HEK293 (cell line): ENCODE results near the gene ATG4A.

Experiments used
- CTCF ChIA-PET: fragments of 350-600 bp; formaldehyde crosslinking; extraction: SDS; loops from one replicate; lab custom pipeline; 2021; ENCODE audit warnings: antibody characterized with exemption; lab: Yijun Ruan, JAX
- POLR2A ChIA-PET: fragments of 300-600 bp; formaldehyde crosslinking; extraction: SDS; loops from one replicate; lab custom pipeline; 2020; ENCODE audit warnings: antibody characterized with exemption, inconsistent platforms; lab: Yijun Ruan, JAX
- H3K27ac ChIP-seq: fragments of 200-500 bp; sonication (Bioruptor generic); 2 replicates; pipeline ENCODE4 v1.5.1; 2014; ENCODE audit warnings: low read depth, low read length, control low read depth, inconsistent platforms; ENCODE audit errors: extremely low read depth
- H3K36me3 ChIP-seq, 2 experiments: fragments of 200-500 bp in 1 of 2; sonication (Bioruptor generic) in 1 of 2; 1 replicate in 1 of 2; 2 replicates in 1 of 2; pipeline ENCODE4 v1.5.1; 2014 to 2017; ENCODE audit warnings: inconsistent platforms in 2 of 2, low read length in 2 of 2; ENCODE audit not compliant: control insufficient read depth in 2 of 2, insufficient read depth in 1 of 2
- H3K4me1 ChIP-seq: fragments of 200-500 bp; sonication (Bioruptor generic); 2 replicates; pipeline ENCODE4 v1.5.1; 2014; ENCODE audit warnings: mild to moderate bottlenecking, low read length, inconsistent platforms; ENCODE audit not compliant: control insufficient read depth, insufficient read depth
- H3K4me3 ChIP-seq: 2 replicates; pipeline ENCODE4 v1.5.1; 2011; ENCODE audit warnings: low read depth, mild to moderate bottlenecking, control low read depth, low read length, moderate library complexity
- H3K9me3 ChIP-seq: fragments of 200-500 bp; sonication (Bioruptor generic); 2 replicates; pipeline ENCODE4 v1.5.1; 2014; ENCODE audit warnings: low read depth, low read length, inconsistent platforms; ENCODE audit not compliant: control insufficient read depth, insufficient read depth
- BCL11A ChIP-seq: fragments of 450-650 bp; formaldehyde crosslinking; IDR thresholded peaks from 2 replicates; pipeline ENCODE4 v1.5.1; 2016; ENCODE audit warnings: low read depth, missing biosample characterization, missing genetic modification characterization
- CTCF ChIP-seq: fragments of 450-650 bp; formaldehyde crosslinking; IDR thresholded peaks from 2 replicates; pipeline ENCODE4 v1.5.1; 2016; ENCODE audit warnings: missing biosample characterization, missing genetic modification characterization
- KLF16 ChIP-seq: fragments of 450-650 bp; formaldehyde crosslinking; IDR thresholded peaks from 2 replicates; pipeline ENCODE4 v1.5.1; 2017; ENCODE audit warnings: missing biosample characterization, missing genetic modification characterization
- KLF17 ChIP-seq: fragments of 450-650 bp; formaldehyde crosslinking; IDR thresholded peaks from 2 replicates; pipeline ENCODE4 v1.5.1; 2016; ENCODE audit warnings: missing biosample characterization, missing genetic modification characterization
- KLF9 ChIP-seq: fragments of 450-650 bp; formaldehyde crosslinking; IDR thresholded peaks from 2 replicates; pipeline ENCODE4 v1.5.1; 2016; ENCODE audit warnings: missing biosample characterization, missing genetic modification characterization, low read depth
- OSR2 ChIP-seq: fragments of 450-650 bp; formaldehyde crosslinking; IDR thresholded peaks from 2 replicates; pipeline ENCODE4 v1.5.1; 2016; ENCODE audit warnings: missing biosample characterization, missing genetic modification characterization
- SCRT1 ChIP-seq: fragments of 450-650 bp; formaldehyde crosslinking; IDR thresholded peaks from 2 replicates; pipeline ENCODE4 v1.5.1; 2016; ENCODE audit warnings: missing biosample characterization, missing genetic modification characterization, borderline replicate concordance
- SCRT2 ChIP-seq: fragments of 450-650 bp; formaldehyde crosslinking; IDR thresholded peaks from 2 replicates; pipeline ENCODE4 v1.5.1; 2016; ENCODE audit warnings: missing biosample characterization, missing genetic modification characterization
- TRIM28 ChIP-seq: IDR thresholded peaks from 2 replicates; pipeline ENCODE4 v1.6.1; 2011; ENCODE audit warnings: low read length, control low read depth, borderline replicate concordance
- ZBTB20 ChIP-seq: fragments of 450-650 bp; formaldehyde crosslinking; IDR thresholded peaks from 2 replicates; pipeline ENCODE4 v1.5.1; 2016; ENCODE audit warnings: missing biosample characterization, missing genetic modification characterization
- ZBTB26 ChIP-seq: fragments of 450-650 bp; formaldehyde crosslinking; optimal IDR thresholded peaks from 2 replicates; pipeline ENCODE3; 2016; ENCODE audit warnings: missing biosample characterization, mild to moderate bottlenecking, missing genetic modification characterization
- ZFP69B ChIP-seq: fragments of 450-650 bp; formaldehyde crosslinking; IDR thresholded peaks from 2 replicates; pipeline ENCODE4 v1.5.1; 2016; ENCODE audit warnings: missing biosample characterization, missing genetic modification characterization
- ZNF114 ChIP-seq: fragments of 450-650 bp; formaldehyde crosslinking; IDR thresholded peaks from 2 replicates; pipeline ENCODE4 v1.5.0; 2017; ENCODE audit warnings: missing biosample characterization, missing genetic modification characterization
- ZNF140 ChIP-seq: fragments of 450-650 bp; formaldehyde crosslinking; IDR thresholded peaks from 2 replicates; pipeline ENCODE4 v1.5.1; 2016; ENCODE audit warnings: missing biosample characterization, missing genetic modification characterization
- ZNF221 ChIP-seq: fragments of 450-650 bp; formaldehyde crosslinking; IDR thresholded peaks from 2 replicates; pipeline ENCODE4 v1.5.1; 2017; ENCODE audit warnings: missing biosample characterization, missing genetic modification characterization, borderline replicate concordance
- ZNF324 ChIP-seq: fragments of 450-650 bp; formaldehyde crosslinking; IDR thresholded peaks from 2 replicates; pipeline ENCODE4 v1.5.1; 2016; ENCODE audit warnings: missing biosample characterization, missing genetic modification characterization
- ZNF654 ChIP-seq: fragments of 450-650 bp; formaldehyde crosslinking; IDR thresholded peaks from 2 replicates; pipeline ENCODE4 v1.5.1; 2016; ENCODE audit warnings: low read depth, missing biosample characterization, missing genetic modification characterization
- ZNF692 ChIP-seq: fragments of 450-650 bp; formaldehyde crosslinking; IDR thresholded peaks from 2 replicates; pipeline ENCODE4 v1.5.1; 2016; ENCODE audit warnings: missing biosample characterization, missing genetic modification characterization
- ZNF76 ChIP-seq: fragments of 450-650 bp; formaldehyde crosslinking; IDR thresholded peaks from 2 replicates; pipeline ENCODE4; 2016; ENCODE audit warnings: low read depth, missing biosample characterization, missing genetic modification characterization, borderline replicate concordance

Gene ATG4A

GRCh38 chrX:108138814-108139702, 47.5 kb downstream of the ATG4A start:
- ChIA-PET POLR2A (no interaction called here), CTCF (interaction anchor here (0.7 to 1.8 kb wide), 8 partner anchors 9 to 165 kb away, joined by 3 to 8 read pairs (median 4); no protein-coding TSS in a partner anchor)
- Histone ChIP-seq H3K4me3 (no peak overlapping the region), H3K27ac (no peak overlapping the region), H3K9me3 (no peaks in the 10 kb centered on the region), H3K36me3 (peaks cover 0 to 49% of the 10 kb centered on the region in 2 experiments; a peak in 1 of 3 replicates)
- TF ChIP-seq SCRT2 (peak; percentile 67; the same call in 1 of the 2 replicates), KLF9 (tag by site-specific recombination) (0 out of 2 replicates have a peak, but pooled peaks have one; percentile 23), SCRT1 (tag by site-specific recombination) (peak; percentile 71; the same call in 1 of the 2 replicates), ZNF114 (tag by site-specific recombination) (no peak), ZNF654 (tag by site-specific recombination) (peak; percentile 24; the same call in 1 of the 2 replicates), ZNF76 (tag by site-specific recombination) (no peak), CTCF (tag by site-specific recombination) (0 out of 2 replicates have a peak, but pooled peaks have one; percentile 13), ZNF221 (tag by site-specific recombination) (no peak)
- TF ChIP-seq, all 188 proteins: peak for 5
- H3K4me1 ChIP-seq = no peaks in the 10 kb centered on the region

GRCh38 chrX:108148524-108148923, 56.9 kb downstream of the ATG4A start:
- POLR2A ChIA-PET = no interaction called here
- H3K4me3 ChIP-seq = no peak overlapping the region
- CTCF ChIA-PET = no interaction called here
- H3K9me3 ChIP-seq = no peaks in the 10 kb centered on the region
- H3K4me1 ChIP-seq = no peaks in the 10 kb centered on the region
- H3K36me3 ChIP-seq = peaks cover 0 to 28% of the 10 kb centered on the region in 2 experiments; a peak in 1 of 3 replicates
- no peak for TF ChIP-seq ZNF692
- TF ChIP-seq ZNF324 = no peak
- TF ChIP-seq ZBTB26 (tag by site-specific recombination) = no peak
- no peak for TF ChIP-seq OSR2
- TF ChIP-seq ZFP69B (tag by site-specific recombination) = no peak
- TF ChIP-seq BCL11A = no peak
- no peak for TF ChIP-seq ZBTB20 (tag by site-specific recombination)
- no peak for TF ChIP-seq TRIM28
- TF ChIP-seq, all 188 proteins: peak for 0
- H3K27ac ChIP-seq = no peak overlapping the region

- TF ChIP-seq KLF17 (tag by site-specific recombination) (no peak), ZNF140 (no peak), KLF16 (tag by site-specific recombination) (no peak)
- TF ChIP-seq, all 188 proteins: peak for 0
- ChIA-PET POLR2A (no interaction called here), CTCF (no interaction called here)
- H3K4me1 ChIP-seq = no peaks in the 10 kb centered on the region
- H3K4me3 ChIP-seq = no peak overlapping the region
- no peaks in the 10 kb centered on the region for H3K9me3 ChIP-seq
- H3K27ac ChIP-seq = no peak overlapping the region
- H3K36me3 ChIP-seq = peaks cover 0 to 22% of the 10 kb centered on the region in 2 experiments; a peak in 1 of 3 replicates
Measured at GRCh38 chrX:108156082-108156481, 64.5 kb downstream of the ATG4A start.
